NT2/D1 (cell line): ENCODE results near the gene AGPAT3.

Source experiments
- SUZ12 ChIP-seq: IDR thresholded peaks from 2 replicates; pipeline ENCODE4 v1.6.1; 2011; ENCODE audit not compliant: insufficient read length, insufficient read depth; ENCODE audit errors: extremely low read depth
- YY1 ChIP-seq: IDR thresholded peaks from 2 replicates; pipeline ENCODE4 v1.6.1; 2011; ENCODE audit not compliant: insufficient read length, insufficient read depth
- ZNF274 ChIP-seq: IDR thresholded peaks from 2 replicates; pipeline ENCODE4 v1.6.1; 2011; ENCODE audit warnings: mild to moderate bottlenecking, low read depth, low read length

DNA sequence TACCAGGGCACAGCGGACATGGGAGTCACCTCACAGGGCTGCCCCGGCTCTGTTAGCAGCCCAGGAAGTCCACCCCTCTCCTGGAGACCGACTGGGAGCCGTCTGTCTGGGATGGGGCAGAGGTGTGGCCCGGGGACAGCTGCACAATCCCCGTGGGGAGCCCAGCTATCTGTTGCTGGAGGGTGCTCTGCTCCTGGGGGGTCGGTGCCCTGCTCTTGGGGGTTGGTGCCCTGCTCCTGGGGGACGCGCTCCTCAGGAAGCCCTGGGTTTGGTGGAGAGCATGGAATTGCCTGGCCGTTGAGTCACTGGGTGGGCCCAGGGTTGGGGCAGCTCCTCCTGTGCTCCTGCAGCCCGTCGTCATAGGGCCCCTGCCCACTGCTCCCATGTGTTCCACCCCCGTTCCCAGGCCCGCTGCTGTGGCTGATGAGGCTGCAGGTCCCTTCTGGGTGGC lies 39.3 kb downstream of the AGPAT3 start:
- TF ChIP-seq YY1 (no peak), ZNF274 (no peak), SUZ12 (no peak)
